ENCODE results near the gene GPR153.

The GPR153 gene

DNA sequence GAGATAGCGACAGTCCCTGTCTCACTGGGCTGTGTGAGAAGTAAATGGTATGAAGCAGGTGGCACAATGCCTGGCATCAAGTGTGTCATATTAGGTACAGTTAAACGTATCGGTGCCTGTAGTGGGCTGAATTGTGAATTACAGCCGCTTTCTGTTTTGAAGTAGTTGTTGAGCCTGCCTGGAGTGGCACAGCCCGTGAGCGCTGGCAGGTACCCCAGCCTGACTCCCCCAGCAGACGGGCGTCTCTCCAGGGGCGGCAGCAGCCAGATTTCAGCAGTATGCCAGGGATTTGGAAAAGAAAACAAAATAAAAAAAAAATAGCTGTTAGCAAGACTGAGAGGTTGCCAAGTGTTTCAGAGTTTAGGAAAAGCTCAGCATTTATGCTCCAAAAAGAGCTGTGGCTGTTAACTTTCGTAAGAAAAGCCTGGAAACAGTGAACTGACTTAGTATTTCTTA lies 26.6 kb upstream of the GPR153 start:
- in situ Hi-C loops (cut with MboI; ENCODE audit: low sequenced_read_pairs), result no loop called here

DNA sequence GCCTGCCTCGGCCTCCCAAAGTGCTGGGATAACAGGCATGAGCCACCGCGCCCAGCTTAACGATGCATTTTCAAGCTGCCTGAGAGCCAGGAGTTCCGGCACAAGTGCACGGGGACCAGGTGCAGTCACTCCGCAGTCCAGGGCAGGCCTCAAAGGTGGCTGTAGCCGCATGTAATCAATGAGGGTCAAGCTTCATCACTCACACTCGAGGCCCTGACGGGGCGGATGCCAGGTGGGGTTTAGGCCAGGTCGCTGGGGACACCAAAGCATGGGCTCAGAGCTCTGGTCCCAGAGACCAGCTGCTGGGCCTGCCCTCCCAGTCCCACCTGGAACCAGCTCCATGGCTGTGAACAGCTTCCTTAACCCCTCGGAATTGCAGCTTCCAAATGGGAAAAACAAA lies 26.1 kb upstream of the GPR153 start:
- in situ Hi-C loops (cut with MboI; ENCODE audit: low sequenced_read_pairs), result no loop called here

GRCh38 chr1:6286266-6286665 lies 25.4 kb upstream of the GPR153 start:
- in situ Hi-C loops (cut with MboI; ENCODE audit: low sequenced_read_pairs), result no loop called here

DNA sequence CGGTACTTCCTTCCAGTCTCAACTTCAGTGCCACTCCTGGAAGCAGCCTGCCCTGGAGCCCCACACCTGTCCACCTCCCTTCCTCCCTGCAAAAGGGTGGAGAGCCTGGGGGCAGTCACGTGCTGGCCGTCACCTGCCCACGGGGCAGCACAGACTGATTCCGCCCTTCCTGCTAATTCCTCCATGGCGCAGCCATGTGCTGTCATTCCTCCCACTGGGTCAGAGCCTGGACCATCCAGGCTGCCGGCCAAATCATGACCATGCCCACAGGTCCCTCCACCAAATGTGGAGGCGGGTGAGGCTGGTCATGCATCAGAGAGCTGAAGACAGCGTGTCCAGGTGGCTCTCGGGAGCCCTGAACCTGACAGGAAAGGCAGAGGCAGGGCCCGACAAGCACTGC lies 24.4 kb upstream of the GPR153 start:
- in situ Hi-C loops (cut with MboI; ENCODE audit: low sequenced_read_pairs), result no loop called here

DNA sequence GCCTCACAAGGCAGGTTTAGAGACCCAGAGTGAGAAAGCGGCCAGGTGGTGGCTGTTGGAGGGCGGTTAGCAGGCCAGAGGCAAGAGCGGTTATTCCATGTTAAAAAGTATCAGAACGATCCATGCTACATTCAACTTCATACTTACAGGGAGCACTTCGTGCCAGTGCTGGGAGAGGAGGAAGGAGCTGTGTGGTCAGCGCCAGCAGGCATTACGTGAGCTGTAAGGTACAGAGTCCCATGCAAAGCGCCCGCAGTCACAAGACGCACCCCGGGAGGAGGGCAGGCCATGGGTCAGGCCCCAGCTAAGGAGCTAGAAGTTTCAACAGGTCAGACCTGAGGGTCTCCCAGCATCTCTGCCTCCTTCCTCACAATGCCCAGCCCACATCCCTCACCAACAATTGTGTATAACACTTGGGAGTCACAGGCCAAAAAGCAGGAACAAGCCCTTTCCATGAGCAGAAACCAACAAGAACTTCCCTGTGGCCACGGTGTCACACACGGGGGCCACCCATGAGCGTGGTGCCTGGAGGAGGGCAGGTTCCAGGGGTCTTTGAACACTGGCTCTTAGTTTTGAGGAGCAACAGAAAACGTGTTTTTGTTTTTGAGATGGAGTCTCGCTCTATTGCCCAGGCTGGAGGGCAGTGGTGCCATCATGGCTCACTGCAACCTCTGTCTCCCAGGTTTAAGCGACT lies 21.8 kb upstream of the GPR153 start:
- in situ Hi-C loops (cut with MboI; ENCODE audit: low sequenced_read_pairs), result no loop called here

- in situ Hi-C loops (cut with MboI; ENCODE audit: low sequenced_read_pairs), result no loop called here
Measured at GRCh38 chr1:6281511-6282402, 20.9 kb upstream of the GPR153 start.

GRCh38 chr1:6280761-6281451 lies 20.0 kb upstream of the GPR153 start:
- in situ Hi-C loops (cut with MboI; ENCODE audit: low sequenced_read_pairs), result no loop called here

GRCh38 chr1:6279613-6280383 lies 18.9 kb upstream of the GPR153 start:
- in situ Hi-C loops (cut with MboI; ENCODE audit: low sequenced_read_pairs), result no loop called here

DNA sequence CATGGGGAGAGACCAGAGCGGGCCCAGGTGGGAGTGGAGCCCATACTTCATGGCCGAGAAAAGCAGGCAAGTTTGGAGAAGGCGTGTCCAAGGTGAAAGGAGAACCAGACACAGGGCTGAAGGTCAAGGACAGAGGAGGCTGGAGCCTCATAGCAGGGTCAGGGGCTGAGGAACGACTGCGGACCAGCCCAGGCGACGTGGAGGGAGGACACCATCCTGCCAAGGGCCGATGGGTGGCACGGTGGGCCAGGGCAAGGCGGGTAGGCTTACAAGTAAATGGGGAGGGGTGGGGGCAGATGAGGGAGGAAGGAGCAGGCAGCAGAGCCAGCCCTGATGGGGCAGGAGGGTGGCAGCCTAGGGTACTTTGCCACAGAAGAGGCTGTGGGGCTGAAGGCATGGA lies 18.2 kb upstream of the GPR153 start:
- in situ Hi-C loops (cut with MboI; ENCODE audit: low sequenced_read_pairs), result no loop called here

- in situ Hi-C loops (cut with MboI; ENCODE audit: low sequenced_read_pairs), result no loop called here
Measured at GRCh38 chr1:6278263-6278662, 17.4 kb upstream of the GPR153 start.

DNA sequence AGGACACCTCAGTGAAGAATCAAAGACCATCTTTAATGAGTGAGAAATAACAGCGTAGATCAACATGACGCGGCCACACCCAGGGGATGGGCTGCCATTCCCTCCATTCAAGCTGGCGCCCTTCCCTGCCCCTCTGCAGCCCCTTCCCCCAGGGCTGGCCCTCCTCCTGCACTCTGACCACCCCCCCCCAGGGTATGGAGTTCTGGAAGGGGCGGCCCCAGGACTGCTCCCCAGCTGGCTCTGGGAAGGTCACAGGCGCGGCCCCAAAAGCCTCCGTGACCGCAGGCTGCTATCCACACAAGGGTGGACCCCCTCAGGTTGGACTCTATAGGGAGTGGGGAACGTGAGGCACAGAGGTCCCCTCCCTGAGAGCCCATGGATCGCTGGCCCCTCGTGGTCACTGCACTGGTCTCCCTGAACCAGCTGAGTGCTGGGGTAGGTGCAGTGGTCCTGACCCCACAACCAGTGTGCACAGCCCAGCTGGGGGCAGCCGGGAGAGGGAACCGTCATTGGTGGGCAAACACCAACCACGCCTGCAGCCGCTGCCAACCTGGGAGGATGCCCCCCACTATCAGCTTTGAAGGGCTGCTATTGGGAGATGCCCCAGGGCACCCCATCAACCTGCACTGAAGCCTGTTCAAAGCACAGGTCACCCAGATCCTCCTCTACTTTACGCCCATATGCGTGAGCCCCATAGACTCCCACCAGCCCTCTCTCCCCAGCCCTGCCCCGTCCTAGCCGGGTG lies 16.1 kb upstream of the GPR153 start:
- in situ Hi-C loops (cut with MboI; ENCODE audit: low sequenced_read_pairs), result no loop called here

- in situ Hi-C loops (cut with MboI; ENCODE audit: low sequenced_read_pairs), result no loop called here
Measured at GRCh38 chr1:6275826-6276782, 15.2 kb upstream of the GPR153 start.

- in situ Hi-C loops (cut with MboI; ENCODE audit: low sequenced_read_pairs), result no loop called here
Measured at GRCh38 chr1:6274622-6275139, 13.8 kb upstream of the GPR153 start.

DNA sequence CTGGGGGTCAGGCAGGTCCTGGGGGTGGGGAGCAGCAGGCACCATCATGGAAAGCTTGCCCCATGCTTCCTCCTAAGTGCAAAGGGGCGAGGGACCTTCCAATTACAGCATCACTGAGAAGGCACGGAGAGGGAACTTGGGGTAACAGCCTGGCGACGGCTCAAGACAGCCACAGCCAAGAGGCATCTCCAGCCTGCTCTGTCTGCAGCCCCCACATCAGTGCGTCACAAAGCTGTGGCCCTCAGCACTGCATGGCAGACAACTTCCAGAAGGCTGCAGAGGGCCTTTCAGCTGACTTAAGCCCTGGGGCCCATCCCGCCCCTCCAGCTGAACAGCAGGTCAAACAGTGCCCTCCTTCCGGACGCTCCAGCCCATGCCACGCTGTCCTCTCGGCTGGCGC lies 13.2 kb upstream of the GPR153 start:
- in situ Hi-C loops (cut with MboI; ENCODE audit: low sequenced_read_pairs), result no loop called here

- in situ Hi-C loops (cut with MboI; ENCODE audit: low sequenced_read_pairs), result no loop called here
Measured at GRCh38 chr1:6273380-6273891, 12.5 kb upstream of the GPR153 start.

- in situ Hi-C loops (cut with MboI; ENCODE audit: low sequenced_read_pairs), result no loop called here
Measured at GRCh38 chr1:6272868-6273267, 12.0 kb upstream of the GPR153 start.

GRCh38 chr1:6272452-6272851 lies 11.6 kb upstream of the GPR153 start:
- in situ Hi-C loops (cut with MboI; ENCODE audit: low sequenced_read_pairs), result no loop called here

GRCh38 chr1:6271554-6271953 lies 10.7 kb upstream of the GPR153 start:
- in situ Hi-C loops (cut with MboI; ENCODE audit: low sequenced_read_pairs), result no loop called here

DNA sequence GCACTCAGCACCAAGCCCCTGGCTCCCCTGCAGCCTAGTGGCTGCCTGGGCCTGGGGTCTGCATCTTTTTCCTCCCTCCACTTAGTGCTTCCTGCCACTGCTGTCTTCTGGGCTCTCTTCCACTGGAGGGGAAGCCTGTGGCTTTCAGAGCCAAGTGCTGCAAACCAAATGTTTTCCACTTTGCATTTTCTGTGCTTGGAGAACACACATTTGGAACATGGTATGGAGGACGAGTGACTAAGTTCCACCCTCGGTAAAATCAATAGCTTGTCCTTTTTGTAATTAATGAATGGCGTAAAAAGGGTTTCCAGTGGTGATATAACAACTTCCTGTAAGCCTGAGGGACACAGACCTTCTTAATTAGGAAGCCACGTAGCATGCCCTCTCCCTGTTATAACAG lies 10.1 kb upstream of the GPR153 start:
- in situ Hi-C loops (cut with MboI; ENCODE audit: low sequenced_read_pairs), result no loop called here
